ENCODE results near the gene USP33.

DNA sequence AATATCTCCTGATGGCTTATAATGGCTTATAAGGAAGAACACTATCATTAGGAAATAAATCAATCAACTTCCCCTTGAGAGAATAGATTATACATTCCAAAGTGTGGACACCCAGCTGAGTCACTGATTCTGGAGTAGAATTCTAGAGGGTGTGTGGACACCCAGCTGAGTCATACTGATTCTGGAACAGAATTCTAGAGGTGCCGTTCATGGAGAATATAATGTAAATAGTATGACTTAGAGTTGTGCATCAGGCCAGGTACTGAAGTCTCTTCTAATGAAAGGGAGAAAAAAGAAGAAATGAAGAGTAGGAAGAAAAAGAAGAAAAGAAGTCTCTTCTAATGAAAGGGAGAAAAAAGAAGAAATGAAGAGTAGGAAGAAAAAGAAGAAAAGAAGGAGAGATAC is 2.4 kb upstream of the USP33 start:
- TF ChIP-seq, protein P1, sequence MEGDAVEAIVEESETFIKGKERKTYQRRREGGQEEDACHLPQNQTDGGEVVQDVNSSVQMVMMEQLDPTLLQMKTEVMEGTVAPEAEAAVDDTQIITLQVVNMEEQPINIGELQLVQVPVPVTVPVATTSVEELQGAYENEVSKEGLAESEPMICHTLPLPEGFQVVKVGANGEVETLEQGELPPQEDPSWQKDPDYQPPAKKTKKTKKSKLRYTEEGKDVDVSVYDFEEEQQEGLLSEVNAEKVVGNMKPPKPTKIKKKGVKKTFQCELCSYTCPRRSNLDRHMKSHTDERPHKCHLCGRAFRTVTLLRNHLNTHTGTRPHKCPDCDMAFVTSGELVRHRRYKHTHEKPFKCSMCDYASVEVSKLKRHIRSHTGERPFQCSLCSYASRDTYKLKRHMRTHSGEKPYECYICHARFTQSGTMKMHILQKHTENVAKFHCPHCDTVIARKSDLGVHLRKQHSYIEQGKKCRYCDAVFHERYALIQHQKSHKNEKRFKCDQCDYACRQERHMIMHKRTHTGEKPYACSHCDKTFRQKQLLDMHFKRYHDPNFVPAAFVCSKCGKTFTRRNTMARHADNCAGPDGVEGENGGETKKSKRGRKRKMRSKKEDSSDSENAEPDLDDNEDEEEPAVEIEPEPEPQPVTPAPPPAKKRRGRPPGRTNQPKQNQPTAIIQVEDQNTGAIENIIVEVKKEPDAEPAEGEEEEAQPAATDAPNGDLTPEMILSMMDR (IDR thresholded peaks at IDR 0.05; ENCODE audit: poor library complexity, severe bottlenecking) = no peak
- TF ChIP-seq MXI1 (conservative IDR thresholded peaks at IDR 0.05; ENCODE audit: poor library complexity, severe bottlenecking) = no peak
- TF ChIP-seq EZH2 (IDR thresholded peaks at IDR 0.05; ENCODE audit: borderline replicate concordance, insufficient read depth, low read length, poor library complexity, severe bottlenecking) = no peak
- TF ChIP-seq EP300 (conservative IDR thresholded peaks at IDR 0.05; ENCODE audit: poor library complexity, severe bottlenecking) = no peak
- TF ChIP-seq POLR2AphosphoS5 (IDR thresholded peaks at IDR 0.05) = no peak
- no peak for TF ChIP-seq TAF1 (IDR thresholded peaks at IDR 0.05; ENCODE audit: low read depth)

Measured in neural cell (in vitro differentiated cells).